UCSD-AML1 (cell line): ENCODE results near the gene UNC13B.
"Not testable (repeated sequence)": the region's sequence is repeated elsewhere in the genome, so short reads cannot be mapped to it uniquely, and the experiment has no call there.

ENCODE experiments used
- DNase-seq: peaks from one replicate; lab custom pipeline; 2025; ENCODE audit not compliant: unreplicated experiment; lab: John Stamatoyannopoulos, UW

Gene UNC13B

GRCh38 chr9:35220659-35221338, 59.0 kb downstream of the UNC13B start:
- no peak for DNase-seq

- no peak for DNase-seq
These were observed 63.9 kb downstream of the UNC13B start for GRCh38 chr9:35225677-35226076.

DNA sequence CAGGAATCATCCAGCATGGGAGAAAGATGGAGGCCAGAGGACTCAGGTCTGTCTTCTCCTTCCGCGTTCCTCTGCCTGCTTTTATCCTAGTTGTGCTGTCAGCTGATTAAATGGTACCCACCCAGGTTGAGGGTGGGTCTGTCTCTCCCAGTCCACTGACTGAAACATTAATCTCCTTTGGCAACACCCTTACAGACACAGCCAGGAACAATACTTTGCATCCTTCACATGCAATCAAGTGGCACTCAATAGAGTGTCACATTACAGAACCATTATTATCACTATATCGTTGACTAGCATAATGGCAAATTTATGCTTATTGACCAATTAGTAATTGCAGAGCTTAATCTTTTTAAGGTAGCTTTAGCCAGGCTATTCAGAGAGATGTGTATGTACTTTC, 64.8 kb downstream of the UNC13B start:
- DNase-seq: no peak

GRCh38 chr9:35227284-35227683, 65.5 kb downstream of the UNC13B start:
- no peak for DNase-seq

DNA sequence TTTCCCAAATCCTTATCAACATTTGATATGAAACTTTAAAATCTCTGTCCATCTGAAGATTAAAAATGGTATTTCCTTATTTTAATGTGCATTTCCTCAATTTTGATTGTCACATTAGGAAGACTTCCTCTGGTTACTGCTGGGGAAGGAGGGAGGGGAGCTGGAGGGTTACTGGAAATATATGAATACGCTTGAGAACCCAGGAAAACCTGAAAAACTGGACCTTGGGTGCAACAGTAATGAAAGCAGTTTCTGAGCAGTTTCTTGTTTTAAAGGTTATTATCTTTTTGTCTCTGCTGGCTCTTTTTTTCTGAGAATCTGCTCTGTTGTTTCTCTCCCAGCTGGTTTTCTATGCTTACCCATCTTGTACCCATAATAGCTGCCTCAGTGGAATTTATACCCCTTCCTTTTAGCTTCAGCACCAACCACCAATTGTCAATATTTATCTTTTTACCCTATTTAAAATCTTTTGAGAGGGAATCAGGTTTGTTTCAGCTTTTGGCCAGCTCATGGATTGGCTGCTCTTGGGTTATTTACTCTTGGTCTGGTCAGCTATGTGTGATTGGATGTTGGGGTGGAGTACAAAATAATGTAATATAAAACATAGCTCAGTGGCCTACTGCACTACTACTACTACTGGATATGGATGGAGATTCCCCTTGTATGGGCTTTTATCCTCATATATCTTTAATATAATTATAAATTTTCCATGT, 67.4 kb downstream of the UNC13B start:
- DNase-seq: no peak

- no peak for DNase-seq
These were observed 68.0 kb downstream of the UNC13B start for GRCh38 chr9:35229779-35230143.

- DNase-seq: no peak
These were observed 71.2 kb downstream of the UNC13B start for GRCh38 chr9:35232867-35233544.

DNA sequence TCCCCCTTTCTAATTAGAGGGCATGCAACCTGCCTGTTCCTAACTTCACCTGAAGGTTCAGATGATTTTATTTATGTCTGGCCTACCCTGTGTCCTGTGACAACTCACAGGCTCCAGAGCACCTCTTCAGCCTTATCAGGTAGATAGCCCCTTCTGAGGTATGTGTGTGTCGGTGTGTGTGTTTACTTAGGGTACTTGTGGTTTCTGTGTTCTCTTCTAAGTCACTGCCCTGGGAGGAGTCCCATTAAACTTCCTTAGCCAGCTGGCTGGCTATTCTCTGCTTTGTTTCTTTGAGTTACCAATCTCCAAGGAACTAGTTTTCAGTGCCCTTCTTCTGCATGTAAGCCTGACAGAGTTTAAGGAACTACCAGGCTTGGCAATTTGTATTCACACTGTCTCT, 74.9 kb downstream of the UNC13B start:
- DNase-seq: no peak

GRCh38 chr9:35237311-35237710, 75.5 kb downstream of the UNC13B start:
- no peak for DNase-seq

- not testable (repeated sequence) for DNase-seq
These were observed 84.1 kb downstream of the UNC13B start for GRCh38 chr9:35245945-35246344.

- no peak for DNase-seq
These were observed 91.3 kb downstream of the UNC13B start for GRCh38 chr9:35253075-35253474.

DNA sequence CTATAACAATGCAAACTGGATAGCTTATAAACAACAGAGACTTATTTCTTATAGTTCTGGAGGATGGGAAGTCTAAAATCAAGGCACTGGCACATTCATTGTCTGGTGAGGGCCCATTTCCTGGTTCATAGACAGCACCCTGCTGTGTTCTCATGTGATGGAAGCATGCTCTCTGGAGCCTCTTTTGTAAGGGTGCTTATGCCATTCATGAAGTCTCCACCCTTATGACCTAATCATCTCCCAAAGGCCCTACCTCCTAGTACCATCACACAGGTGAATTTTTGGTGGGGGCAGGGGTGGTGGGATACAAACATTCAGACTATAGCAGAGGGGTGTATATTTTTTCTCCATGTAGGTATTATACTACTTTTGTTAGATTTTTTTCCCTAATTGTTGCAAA, 92.4 kb downstream of the UNC13B start:
- DNase-seq: no peak

- DNase-seq: no peak
These were observed 93.4 kb downstream of the UNC13B start for GRCh38 chr9:35254984-35255857.

DNA sequence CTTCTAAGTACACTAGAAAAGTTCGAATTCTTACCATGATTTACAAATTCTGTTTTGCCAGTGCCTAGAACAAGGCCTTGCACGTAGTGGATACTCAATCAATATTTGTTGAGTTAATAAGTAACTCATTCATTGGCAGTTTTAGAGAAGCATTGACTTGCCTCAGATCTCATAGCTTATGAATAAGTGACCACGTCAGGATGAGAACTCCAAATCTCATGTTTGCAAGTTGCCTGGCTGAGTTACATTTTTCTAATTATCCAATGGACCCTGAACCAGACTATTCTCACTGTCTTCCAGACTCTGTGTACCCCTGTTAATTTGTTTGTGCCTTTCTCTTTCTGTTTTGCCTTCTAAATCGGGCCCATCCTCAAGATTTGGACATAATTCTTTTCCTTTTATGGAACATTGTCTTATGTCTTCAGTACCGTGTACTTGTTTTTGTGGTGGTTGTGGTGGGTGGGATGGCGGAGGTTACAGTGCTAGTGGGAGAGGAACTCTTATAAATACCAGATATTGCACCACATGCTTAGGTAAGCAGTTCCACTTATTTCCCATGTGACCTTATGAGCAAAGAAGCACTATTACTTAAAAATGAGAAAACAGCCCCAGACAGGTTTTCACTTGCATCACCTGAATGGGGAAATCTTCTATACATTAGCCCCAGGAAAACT, 96.3 kb downstream of the UNC13B start:
- no peak for DNase-seq

DNA sequence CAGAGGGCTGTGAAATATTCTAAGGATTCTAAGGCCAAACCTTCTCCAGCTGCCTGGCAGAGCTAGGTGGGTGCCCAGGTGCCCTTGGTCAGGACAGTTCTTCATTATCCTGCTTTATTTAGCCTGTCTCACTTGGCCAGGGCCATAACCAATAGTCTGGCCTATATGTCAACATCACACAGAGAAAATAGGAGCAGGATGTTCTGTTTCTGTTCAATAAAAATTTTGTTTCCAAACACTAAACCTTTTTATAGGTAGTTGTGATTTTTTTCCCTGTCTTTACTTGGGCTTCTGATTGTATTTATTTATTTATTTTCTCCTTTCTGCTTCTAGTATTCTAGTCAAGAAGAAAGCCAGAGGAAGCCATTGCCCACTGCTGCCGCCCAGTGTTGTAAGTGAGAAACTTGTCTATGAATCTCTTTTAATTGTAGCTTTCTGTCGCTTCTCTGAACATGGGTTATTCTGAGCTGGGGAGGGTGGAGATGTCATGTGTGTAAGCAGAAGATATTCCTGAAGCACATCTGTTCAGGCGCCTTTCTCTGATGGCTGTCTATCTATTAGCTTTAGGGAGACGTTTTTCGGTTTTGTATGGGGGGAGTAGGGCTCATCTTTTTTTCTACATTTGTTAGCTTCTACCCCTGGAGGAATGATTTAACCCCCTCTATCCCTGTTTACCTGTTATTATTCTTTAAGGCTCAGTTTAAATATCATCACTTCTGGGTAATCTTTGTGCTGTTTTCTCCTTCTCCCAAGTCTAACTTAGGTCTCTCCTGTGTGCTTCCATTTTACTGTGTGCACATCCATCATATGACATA, 97.1 kb downstream of the UNC13B start:
- DNase-seq: peak; percentile 54

DNA sequence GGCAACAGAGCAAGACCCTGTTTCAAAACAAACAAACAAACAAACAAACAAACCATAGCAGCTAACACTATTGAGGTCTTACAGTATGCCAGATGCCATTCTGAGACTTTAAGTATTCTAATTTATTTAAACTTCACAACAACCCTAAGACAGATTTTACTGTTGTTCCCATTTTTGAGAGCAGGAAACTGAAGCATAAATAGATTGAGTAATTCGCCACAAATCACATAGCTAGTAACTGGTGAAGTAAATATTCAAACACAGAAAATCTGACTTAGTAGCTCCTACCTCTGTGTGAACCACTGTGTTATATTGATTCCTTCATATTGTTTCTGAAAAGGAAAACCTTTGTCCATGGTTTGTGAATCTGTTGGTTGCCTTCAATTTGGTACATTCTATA, 98.4 kb downstream of the UNC13B start:
- no peak for DNase-seq

GRCh38 chr9:35262064-35262463, 100.3 kb downstream of the UNC13B start:
- no peak for DNase-seq

GRCh38 chr9:35267710-35268109, 105.9 kb downstream of the UNC13B start:
- DNase-seq: no peak

- no peak for DNase-seq
These were observed 108.1 kb downstream of the UNC13B start for GRCh38 chr9:35269919-35270318.

DNA sequence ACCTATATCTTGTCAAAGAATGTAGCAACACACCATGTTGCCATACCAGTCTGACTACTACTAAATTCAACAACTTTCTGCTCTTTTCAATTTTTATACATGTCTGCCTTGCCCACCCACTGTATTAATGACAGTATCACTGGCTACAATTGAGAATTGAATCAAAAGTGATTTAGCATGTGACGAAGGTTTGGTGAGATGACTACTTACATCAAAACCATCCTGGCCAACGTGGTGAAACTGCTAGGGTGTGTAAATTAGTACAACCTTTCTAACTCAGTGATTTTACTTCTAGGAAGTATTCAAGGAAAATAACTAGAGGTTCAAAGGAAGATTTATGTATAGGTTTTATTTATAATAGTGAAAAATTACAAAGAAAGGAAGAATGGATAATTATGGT, 109.8 kb downstream of the UNC13B start:
- DNase-seq: no peak
